Muscle layer of duodenum (tissue), 2 donors: ENCODE results near the gene TBC1D3C.
"Not testable (repeated sequence)": the region's sequence is repeated elsewhere in the genome, so short reads cannot be mapped to it uniquely, and the experiment has no call there.

ENCODE experiments used
- H3K27ac ChIP-seq: one replicate; pipeline ENCODE4 v1.7.0; 2013; ENCODE audit warnings: mild to moderate bottlenecking, low read length
- H3K27me3 ChIP-seq: one replicate; pipeline ENCODE4 v1.7.0; 2013; ENCODE audit warnings: low read depth, mild to moderate bottlenecking, control low read depth, low read length
- H3K36me3 ChIP-seq, 2 donors: one replicate each; pipeline ENCODE4 v1.7.0; 2013; ENCODE audit warnings: low read length in 2 of 2, control low read depth in 1 of 2, mild to moderate bottlenecking in 1 of 2; ENCODE audit not compliant: insufficient read depth in 2 of 2, control insufficient read depth in 1 of 2
- H3K4me1 ChIP-seq, 2 donors: one replicate each; pipeline ENCODE4 v1.7.0; 2013; ENCODE audit warnings: low read length in 2 of 2, mild to moderate bottlenecking in 2 of 2, control low read depth in 1 of 2, moderate library complexity in 1 of 2; ENCODE audit not compliant: insufficient read depth in 2 of 2, control insufficient read depth in 1 of 2
- H3K4me3 ChIP-seq, 2 donors: one replicate each; pipeline ENCODE4 v1.7.0; 2013; ENCODE audit warnings: low read length in 2 of 2, low read depth in 1 of 2, mild to moderate bottlenecking in 1 of 2
- H3K9me3 ChIP-seq, 2 donors: one replicate each; pipeline ENCODE4 v1.7.0; 2013; ENCODE audit warnings: low read length in 2 of 2, control low read depth in 1 of 2, mild to moderate bottlenecking in 1 of 2; ENCODE audit not compliant: control insufficient read depth in 1 of 2
- donor health status: healthy.

The TBC1D3C gene

DNA sequence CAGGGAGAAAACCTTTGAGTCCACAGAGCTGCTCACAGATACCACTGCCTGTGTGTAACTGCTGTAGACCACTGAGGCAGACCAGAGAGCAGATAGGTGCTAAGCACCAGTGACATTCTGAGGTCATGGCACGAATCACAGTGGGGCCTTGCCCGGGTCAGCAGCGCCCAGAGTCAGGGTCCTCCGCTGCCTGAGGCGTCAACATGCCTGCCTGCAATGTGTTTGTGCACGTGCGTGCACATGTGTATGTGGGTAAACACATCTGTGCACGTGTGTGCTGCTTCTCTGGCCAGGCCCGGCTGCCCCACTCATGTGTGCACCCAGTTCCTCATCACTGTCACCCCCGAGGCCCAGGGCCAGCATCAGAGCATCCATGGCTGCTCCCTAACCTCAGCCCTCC lies at the start of gene TBC1D3C:
Gene TBC1D3C (minus strand): TSS at position 101 of the 400 bp plus-strand sequence. CDS start 1,568 bp downstream, outside the sequence.
- not testable (repeated sequence) for H3K4me1 ChIP-seq, H3K36me3 ChIP-seq, H3K9me3 ChIP-seq, H3K27ac ChIP-seq, H3K4me3 ChIP-seq, H3K27me3 ChIP-seq

DNA sequence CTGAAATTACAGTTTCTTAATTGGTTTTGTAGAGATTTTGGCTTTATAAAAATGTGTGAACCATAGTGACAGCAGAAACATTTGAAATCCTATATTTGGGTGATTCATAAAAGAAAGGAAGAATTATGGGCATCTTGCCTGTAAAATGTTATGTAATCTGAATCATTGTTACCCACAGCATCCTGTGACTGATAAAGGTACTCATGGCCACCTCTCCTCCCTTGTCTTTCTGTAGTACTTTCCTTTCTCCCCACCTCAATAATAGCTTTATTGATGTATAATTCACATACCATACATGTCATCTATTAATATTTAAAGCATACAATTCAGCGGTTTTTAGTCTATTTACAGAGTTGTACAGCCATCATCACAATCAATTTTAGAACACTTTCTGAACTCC lies 30.8 kb upstream of the TBC1D3C start:
- H3K27ac ChIP-seq, H3K4me1 ChIP-seq, H3K4me3 ChIP-seq, H3K27me3 ChIP-seq, H3K36me3 ChIP-seq, H3K9me3 ChIP-seq: not testable (repeated sequence)

DNA sequence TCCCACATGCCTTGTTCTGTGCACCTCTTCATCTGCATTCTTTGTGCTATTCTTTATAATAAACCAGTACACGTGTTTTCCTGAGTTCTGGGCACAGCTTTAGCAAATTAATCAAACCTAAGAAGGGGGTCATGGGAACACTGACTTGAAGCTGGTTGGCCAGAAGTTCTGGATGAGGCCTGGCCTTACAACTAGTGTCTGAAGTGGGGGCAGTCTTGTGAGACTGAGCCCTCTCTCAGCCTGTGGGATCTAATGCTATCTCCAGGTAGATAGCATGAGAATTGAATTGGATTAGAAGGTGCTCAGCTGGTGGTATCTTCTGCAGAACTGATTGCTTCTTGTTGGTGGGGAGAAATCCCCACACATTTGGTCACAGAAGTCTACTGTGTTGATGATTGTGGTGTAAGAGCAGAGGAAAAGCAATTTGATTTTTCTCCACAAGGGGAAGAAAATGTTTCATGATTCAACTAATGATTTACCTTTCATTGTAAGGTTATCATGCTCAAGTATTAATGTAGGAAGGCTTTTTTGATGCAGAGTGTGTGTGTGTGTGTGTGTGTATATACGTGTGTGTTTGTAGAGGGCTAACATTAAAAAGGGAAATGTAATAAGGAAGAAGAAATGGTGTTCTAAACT lies 25.7 kb upstream of the TBC1D3C start:
- H3K27ac ChIP-seq, H3K36me3 ChIP-seq, H3K27me3 ChIP-seq, H3K9me3 ChIP-seq, H3K4me3 ChIP-seq, H3K4me1 ChIP-seq: not testable (repeated sequence)

DNA sequence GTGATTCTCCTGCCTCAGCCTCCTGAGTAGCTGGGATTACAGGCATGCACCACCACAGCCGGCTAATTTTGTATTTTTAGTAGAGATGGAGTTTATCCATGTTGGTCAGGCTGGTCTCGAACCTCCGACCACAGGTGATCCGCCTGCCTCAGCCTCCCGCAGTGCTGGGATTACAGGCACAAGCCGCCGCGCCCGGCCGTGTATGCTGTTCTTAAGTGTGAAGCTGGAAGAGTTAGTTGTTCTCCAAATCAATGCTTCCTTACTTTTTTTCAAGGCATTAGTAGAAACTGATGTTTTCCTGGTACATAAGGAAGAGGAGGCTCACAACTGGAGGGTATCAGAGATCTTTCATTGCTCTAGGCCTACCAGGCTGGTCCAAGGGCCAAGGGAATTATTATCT lies 19.7 kb upstream of the TBC1D3C start:
- not testable (repeated sequence) for H3K27ac ChIP-seq, H3K36me3 ChIP-seq, H3K9me3 ChIP-seq, H3K27me3 ChIP-seq, H3K4me3 ChIP-seq, H3K4me1 ChIP-seq

DNA sequence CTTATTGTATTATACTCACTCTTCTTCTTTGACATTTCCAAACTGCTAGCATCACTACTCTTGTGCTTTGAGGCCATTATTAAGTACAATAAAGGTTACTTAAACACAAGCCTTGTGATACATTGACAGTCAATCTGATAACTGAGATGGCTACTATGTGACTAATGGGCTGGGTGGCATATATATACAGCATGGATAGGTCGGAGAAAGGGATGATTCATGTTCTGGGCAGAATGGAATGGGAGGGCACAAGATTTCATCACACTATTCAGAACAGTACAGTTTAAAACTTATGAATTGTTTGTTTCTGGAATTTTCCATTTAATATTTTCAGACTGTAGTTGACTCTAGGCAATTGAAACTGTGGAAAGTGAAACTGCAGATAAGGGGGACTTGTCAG lies 18.9 kb upstream of the TBC1D3C start:
- H3K4me1 ChIP-seq, H3K27me3 ChIP-seq, H3K4me3 ChIP-seq, H3K9me3 ChIP-seq, H3K27ac ChIP-seq, H3K36me3 ChIP-seq: not testable (repeated sequence)
